Left lung (tissue), 10 donors: ENCODE results near the gene GHSR. TPM values are rescaled to one million over a fixed set of nuclear protein-coding genes. Genes with fewer than 3 reads are reported as not detected.

Source experiments
- ATAC-seq: fragments of 200-7000 bp; cut with Tn5 transposase; one replicate; pipeline ENCODE4 v1.9.1; 2020; ENCODE audit warnings: moderate library complexity
- DNase-seq, 4 donors: peaks; one replicate each; pipeline ENCODE4 v3.0.0-alpha.2; 2013 to 2020
- H3K27ac ChIP-seq, 2 donors: fragments of 200-600 bp; sonication (generic) in 1 of 2; one replicate each; pipeline versions ENCODE4 v1.5.0 to v1.8.0; 2020 to 2021
- H3K27me3 ChIP-seq, 2 donors: fragments of 200-600 bp; sonication (generic) in 1 of 2; one replicate each; pipeline versions ENCODE4 v1.5.0 to v1.8.0; 2020 to 2021
- H3K36me3 ChIP-seq, 2 donors: fragments of 200-600 bp; sonication (generic) in 1 of 2; one replicate each; pipeline versions ENCODE4 v1.5.0 to v1.8.0; 2020 to 2021
- H3K4me1 ChIP-seq, 2 donors: fragments of 200-600 bp; one replicate each; pipeline ENCODE4 v1.8.0; 2021
- H3K4me3 ChIP-seq, 2 donors: fragments of 200-600 bp; sonication (generic) in 1 of 2; one replicate each; pipeline versions ENCODE4 v1.5.0 to v1.8.0; 2020 to 2021; ENCODE audit warnings: mild to moderate bottlenecking in 1 of 2
- H3K9me3 ChIP-seq, 2 donors: fragments of 200-600 bp; sonication (generic) in 1 of 2; one replicate each; pipeline versions ENCODE4 v1.5.0 to v1.8.0; 2020 to 2021
- intact Hi-C, 2 donors: fragments of 100-400 bp; cut with DNase I; formaldehyde crosslinking; loops; one replicate each; pipeline versions ENCODE4 v1.11.2 to v1.14.2; 2022
- polyA plus RNA-seq, 6 donors: library from polyadenylated mRNA; unstranded; fragments of 120-200 nt; gene quantifications; one replicate each; pipeline ENCODE4 v1.2.1, GENCODE V29; 2013; ENCODE audit not compliant: insufficient read length in 6 of 6
- total RNA-seq, 2 donors: library from RNA; stranded (reverse); fragmentation: NEBNext Ultra II Directional; extraction: Animal tissue kit (Norgen Biotek cat#: 25700); gene quantifications; one replicate each; pipeline ENCODE4 v1.2.1, GENCODE V29; 2021
- TF ChIP-seq, protein P1 (sequence below), 2 donors: fragments of 200-600 bp; sonication (generic) in 1 of 2; IDR thresholded peaks; one replicate each; pipeline versions ENCODE4 v1.5.0 to v1.8.0; 2021; ENCODE audit warnings: antibody characterized with exemption in 2 of 2
- donor health status: DM: no; HTN: yes; CAD: no.
- donor health status: DM: no; HTN: no; CAD: no.

Gene GHSR
- total and polyA plus RNA-seq, 8 donors: not detected

DNA sequence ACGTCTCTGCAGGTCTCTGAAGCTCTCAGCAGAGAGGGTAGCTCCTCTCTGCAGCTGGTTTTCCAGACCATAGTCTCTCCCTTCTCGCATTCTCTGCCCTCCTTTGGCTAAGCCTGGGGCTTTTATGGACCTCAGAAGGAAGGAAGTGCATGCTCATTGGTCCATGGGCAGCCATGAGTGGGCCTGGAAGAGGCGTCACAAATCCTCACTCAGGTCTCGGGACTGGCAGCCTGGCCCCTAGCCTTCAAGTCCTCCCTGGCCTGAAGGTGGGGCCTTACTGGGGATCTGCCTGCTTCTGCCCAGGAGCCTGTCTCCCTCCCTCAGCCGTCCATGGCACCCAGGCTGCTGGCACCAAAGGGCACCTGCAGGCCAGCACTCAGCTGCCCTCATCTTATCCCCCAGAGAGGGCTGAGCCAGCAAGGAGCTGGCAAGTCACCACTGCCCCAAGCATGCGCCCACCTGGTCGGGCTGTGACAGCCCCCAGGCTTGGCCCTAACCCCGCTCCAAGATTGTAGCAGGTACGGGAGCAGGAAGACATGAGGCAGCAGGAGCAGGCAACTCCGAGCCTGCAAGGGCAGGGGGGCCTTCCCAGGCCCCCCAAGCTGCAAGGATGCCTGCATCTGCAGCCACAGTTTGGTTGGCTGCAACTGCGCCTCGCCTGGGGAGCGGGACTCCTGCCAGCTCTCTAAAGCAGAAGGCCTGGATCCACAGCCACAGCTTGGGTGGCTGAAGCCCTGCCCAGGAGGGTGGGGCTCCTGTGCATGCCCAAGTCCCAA lies 37.4 kb downstream of the GHSR start:
- no peaks in the 10 kb centered on the region for H3K9me3 ChIP-seq
- ATAC-seq (no peak), DNase-seq (no peak)
- TF ChIP-seq, protein P1, sequence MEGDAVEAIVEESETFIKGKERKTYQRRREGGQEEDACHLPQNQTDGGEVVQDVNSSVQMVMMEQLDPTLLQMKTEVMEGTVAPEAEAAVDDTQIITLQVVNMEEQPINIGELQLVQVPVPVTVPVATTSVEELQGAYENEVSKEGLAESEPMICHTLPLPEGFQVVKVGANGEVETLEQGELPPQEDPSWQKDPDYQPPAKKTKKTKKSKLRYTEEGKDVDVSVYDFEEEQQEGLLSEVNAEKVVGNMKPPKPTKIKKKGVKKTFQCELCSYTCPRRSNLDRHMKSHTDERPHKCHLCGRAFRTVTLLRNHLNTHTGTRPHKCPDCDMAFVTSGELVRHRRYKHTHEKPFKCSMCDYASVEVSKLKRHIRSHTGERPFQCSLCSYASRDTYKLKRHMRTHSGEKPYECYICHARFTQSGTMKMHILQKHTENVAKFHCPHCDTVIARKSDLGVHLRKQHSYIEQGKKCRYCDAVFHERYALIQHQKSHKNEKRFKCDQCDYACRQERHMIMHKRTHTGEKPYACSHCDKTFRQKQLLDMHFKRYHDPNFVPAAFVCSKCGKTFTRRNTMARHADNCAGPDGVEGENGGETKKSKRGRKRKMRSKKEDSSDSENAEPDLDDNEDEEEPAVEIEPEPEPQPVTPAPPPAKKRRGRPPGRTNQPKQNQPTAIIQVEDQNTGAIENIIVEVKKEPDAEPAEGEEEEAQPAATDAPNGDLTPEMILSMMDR (IDR thresholded peaks at IDR 0.05): no peak
- no peak overlapping the region for H3K27ac ChIP-seq
- no peaks in the 10 kb centered on the region for H3K4me1 ChIP-seq
- H3K4me3 ChIP-seq: no peak overlapping the region
- H3K27me3 ChIP-seq: no peaks in the 10 kb centered on the region
- no peaks in the 10 kb centered on the region for H3K36me3 ChIP-seq
- intact Hi-C loops: no loop called here

DNA sequence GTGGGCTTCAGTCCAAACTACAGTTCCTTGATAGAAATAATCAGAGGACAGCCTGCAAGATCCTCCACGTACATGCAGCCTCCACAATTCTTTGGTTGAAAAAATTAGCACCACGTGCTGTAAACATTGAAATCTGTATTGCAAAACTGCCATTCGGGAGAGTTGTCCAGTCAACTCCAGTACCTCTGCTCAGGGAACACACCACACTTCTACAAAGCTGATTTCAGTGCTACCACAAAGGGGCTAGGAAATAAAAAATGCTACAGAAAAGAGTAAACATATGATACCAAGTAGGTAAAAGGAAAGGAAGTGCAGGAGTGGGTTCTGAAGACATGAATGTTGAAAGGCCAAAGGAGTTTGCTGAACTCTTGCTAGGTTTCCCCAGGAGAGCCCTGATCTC lies 40.4 kb downstream of the GHSR start:
- no peaks in the 10 kb centered on the region for H3K36me3 ChIP-seq
- no peaks in the 10 kb centered on the region for H3K27me3 ChIP-seq
- DNase-seq: no peak
- TF ChIP-seq, protein P1 (IDR thresholded peaks at IDR 0.05): no peak
- no peak overlapping the region for H3K27ac ChIP-seq
- no peak for ATAC-seq
- intact Hi-C loops: no loop called here
- no peaks in the 10 kb centered on the region for H3K9me3 ChIP-seq
- no peak overlapping the region for H3K4me3 ChIP-seq
- H3K4me1 ChIP-seq: no peaks in the 10 kb centered on the region

DNA sequence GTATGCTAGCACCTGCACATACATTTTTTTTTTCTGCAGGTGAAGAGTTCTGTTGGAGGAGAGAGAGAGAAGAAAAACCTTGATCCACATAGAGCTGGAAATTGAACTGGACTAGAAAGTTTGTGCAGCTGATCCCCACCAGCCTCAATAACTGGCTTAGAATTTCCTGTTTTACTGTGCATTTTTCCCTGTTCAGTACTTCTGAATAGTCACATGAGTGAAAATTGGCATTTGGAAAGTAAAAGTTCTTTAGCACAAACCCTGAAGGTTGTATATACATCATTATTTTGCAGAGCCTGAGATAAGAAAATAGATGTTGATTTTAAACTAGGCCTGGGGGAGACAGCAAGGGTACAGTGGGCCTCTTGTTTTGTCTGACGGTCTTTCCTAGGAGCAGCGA lies 42.3 kb downstream of the GHSR start:
- TF ChIP-seq, protein P1 (IDR thresholded peaks at IDR 0.05): no peak
- no peaks in the 10 kb centered on the region for H3K4me1 ChIP-seq
- H3K36me3 ChIP-seq: peaks cover 0 to 18% of the 10 kb centered on the region in 2 donors
- H3K27ac ChIP-seq: no peak overlapping the region
- DNase-seq (no peak), ATAC-seq (no peak)
- intact Hi-C loops: no loop called here
- no peaks in the 10 kb centered on the region for H3K27me3 ChIP-seq
- H3K4me3 ChIP-seq: no peak overlapping the region
- H3K9me3 ChIP-seq: no peaks in the 10 kb centered on the region

DNA sequence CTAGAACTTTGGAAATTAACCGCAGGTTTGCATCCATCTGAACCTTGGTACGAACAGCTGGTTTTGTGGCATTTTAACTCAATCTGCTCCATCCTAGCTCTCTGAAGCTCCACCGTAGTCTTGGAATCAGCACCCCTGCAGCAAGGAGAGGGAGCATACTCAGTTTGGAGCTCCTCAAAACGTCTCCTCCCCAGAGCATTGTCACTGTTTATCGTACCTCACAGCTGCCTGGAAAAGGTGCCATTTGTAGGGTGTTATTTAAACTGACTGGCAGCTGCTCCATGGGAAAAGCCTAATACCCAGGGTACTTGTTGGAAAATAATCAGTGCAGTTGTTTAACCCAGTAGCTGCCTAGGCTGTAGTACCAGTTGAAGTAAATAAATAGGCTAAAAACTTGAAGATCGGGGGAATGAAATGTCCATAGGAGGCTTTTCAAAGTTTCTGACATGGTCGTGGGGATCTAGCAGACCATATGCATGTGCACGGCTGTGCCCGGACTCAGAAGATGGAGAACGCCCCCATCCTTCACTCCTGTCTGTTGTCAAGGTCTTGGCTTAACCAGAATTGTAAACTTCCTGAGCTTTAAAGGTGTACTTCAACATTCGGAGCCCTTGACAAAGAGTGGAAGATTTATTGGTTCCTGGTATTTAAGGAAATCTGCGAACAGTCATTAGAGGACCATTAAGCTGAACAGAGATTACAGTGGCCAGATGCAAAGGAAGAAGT lies 43.9 kb downstream of the GHSR start:
- no peaks in the 10 kb centered on the region for H3K4me1 ChIP-seq
- H3K9me3 ChIP-seq: no peaks in the 10 kb centered on the region
- H3K27ac ChIP-seq: no peak overlapping the region
- no peak overlapping the region for H3K4me3 ChIP-seq
- DNase-seq (no peak), ATAC-seq (no peak)
- peaks cover 0 to 31% of the 10 kb centered on the region in 2 donors for H3K36me3 ChIP-seq
- intact Hi-C loops: no loop called here
- no peaks in the 10 kb centered on the region for H3K27me3 ChIP-seq
- TF ChIP-seq, protein P1 (IDR thresholded peaks at IDR 0.05): no peak

DNA sequence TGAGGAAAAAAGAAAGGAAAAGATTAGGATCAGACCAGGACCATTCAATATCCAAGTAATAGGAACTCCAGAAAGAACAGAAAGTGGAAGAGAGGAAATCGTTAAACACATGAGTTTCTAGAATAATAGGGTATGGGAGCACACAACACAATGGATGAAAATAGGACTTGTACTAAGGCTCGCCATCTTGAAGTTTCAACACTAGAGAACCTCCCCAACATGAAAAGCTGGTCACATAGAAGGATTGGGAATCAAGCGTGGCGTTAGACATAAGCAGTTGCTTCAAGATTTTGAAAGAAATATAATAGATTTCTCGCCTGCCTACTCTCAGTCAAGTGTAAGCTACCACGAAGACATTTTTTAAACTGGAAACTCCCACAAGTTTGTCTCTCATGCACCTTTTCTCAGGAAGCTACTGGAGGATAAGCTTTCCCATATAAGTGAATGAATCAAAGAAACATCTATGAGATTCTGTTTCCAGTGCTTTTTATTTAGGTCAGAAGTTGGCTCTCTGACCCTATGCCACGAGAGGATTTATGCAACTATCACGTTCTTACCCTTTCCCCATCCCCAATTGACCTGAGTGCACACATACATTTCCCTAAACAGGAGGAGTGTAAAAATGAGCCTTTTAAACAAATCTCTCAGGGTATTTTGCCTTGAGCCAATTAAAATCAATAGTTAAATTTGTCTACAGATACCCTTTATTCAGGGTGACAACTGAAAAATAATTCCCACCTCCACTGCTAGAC lies 45.2 kb downstream of the GHSR start:
- no peak overlapping the region for H3K27ac ChIP-seq
- H3K36me3 ChIP-seq: peaks cover 0 to 43% of the 10 kb centered on the region in 2 donors
- no peaks in the 10 kb centered on the region for H3K27me3 ChIP-seq
- DNase-seq (no peak), ATAC-seq (no peak)
- intact Hi-C loops: no loop called here
- no peaks in the 10 kb centered on the region for H3K4me1 ChIP-seq
- TF ChIP-seq, protein P1 (IDR thresholded peaks at IDR 0.05): no peak
- no peaks in the 10 kb centered on the region for H3K9me3 ChIP-seq
- no peak overlapping the region for H3K4me3 ChIP-seq
